ENCODE measurements around the gene ABCD4. TPM values are rescaled to one million over a fixed set of nuclear protein-coding genes. Genes with fewer than 3 reads are reported as not detected.

The ABCD4 gene
- total RNA-seq, 1 experiment from 2014 or later = 46.7 TPM

DNA sequence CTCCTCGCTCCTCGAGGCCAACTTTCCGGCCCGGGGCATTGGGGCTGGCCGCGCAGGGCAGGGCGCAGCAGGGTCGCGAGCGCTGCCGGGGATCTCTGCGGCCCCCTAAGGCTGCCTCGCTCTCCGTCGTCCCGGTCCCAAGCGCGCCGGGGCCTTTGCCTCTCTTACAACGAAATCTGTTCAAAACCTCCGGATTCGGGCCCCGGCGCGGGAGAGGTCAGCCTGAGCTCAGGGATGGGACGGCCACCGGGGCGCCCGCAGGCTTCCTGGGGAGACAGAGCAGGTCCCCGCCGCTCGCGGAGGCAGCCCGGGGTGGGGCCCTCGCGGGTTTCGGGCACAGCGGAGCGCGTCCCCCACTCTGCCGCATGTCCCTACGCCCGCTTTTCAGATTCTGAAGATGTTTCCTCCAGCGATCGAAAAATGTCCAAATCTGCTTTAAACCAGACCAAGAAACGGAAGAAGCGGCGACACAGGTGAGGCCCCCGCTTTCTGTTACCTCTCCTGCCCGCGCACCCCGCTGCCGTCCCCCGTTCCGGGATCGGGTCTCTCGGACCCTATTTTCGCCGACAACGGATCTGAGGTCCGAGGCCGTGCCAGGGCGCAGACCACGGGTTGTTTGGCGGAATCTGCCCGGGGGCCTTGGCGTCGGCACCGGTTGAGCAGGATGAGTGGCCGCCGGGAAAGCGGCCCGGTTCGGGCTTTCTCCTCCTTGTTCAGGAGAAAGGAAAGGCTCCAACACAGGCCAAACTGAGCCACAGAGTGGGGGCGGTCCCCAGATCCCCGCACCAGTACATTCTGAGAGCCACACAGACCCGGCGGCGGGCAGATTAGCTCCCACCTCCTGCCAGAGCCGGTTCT, 61.7 kb downstream of the ABCD4 start:
- no peak overlapping the region for H3K4me3 ChIP-seq (ENCODE audit: low read depth, low read length, poor library complexity, severe bottlenecking)
- POLR2A ChIA-PET (ENCODE audit: low non-redundant PET) = interaction anchor here (0.6 kb wide), 1 partner anchor 1409 kb away, joined by 3 read pairs; no protein-coding TSS in a partner anchor
- no peaks in the 10 kb centered on the region for H3K4me1 ChIP-seq (ENCODE audit: insufficient read depth, low read length, poor library complexity, severe bottlenecking)
- no peaks in the 10 kb centered on the region for H3K36me3 ChIP-seq (ENCODE audit: insufficient read depth, low read length, poor library complexity, severe bottlenecking)
- peaks cover 81% of the 10 kb centered on the region for H3K27me3 ChIP-seq (replicated peaks; ENCODE audit: insufficient read depth, low read depth, low read length, poor library complexity)
- H3K9me3 ChIP-seq (ENCODE audit: low read depth, low read length, poor library complexity, severe bottlenecking) = no peaks in the 10 kb centered on the region
- TF ChIP-seq EZH2 (IDR thresholded peaks at IDR 0.05; ENCODE audit: borderline replicate concordance, low read depth, low read length, poor library complexity, severe bottlenecking) = peak; percentile 100
- TF ChIP-seq, protein P1, sequence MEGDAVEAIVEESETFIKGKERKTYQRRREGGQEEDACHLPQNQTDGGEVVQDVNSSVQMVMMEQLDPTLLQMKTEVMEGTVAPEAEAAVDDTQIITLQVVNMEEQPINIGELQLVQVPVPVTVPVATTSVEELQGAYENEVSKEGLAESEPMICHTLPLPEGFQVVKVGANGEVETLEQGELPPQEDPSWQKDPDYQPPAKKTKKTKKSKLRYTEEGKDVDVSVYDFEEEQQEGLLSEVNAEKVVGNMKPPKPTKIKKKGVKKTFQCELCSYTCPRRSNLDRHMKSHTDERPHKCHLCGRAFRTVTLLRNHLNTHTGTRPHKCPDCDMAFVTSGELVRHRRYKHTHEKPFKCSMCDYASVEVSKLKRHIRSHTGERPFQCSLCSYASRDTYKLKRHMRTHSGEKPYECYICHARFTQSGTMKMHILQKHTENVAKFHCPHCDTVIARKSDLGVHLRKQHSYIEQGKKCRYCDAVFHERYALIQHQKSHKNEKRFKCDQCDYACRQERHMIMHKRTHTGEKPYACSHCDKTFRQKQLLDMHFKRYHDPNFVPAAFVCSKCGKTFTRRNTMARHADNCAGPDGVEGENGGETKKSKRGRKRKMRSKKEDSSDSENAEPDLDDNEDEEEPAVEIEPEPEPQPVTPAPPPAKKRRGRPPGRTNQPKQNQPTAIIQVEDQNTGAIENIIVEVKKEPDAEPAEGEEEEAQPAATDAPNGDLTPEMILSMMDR (conservative IDR thresholded peaks at IDR 0.05; ENCODE audit: low read depth, low read length) = no peak
- BruUV-seq (replicated peaks) = no TSS peak
- no peak for DNase-seq (ENCODE audit: low spot score)
- CTCF ChIA-PET = no interaction called here
- intact Hi-C loops (cut with micrococcal nuclease; ENCODE audit: unreplicated experiment) = no loop called here
- no peak overlapping the region for H3K27ac ChIP-seq (ENCODE audit: low read depth, low read length, poor library complexity, severe bottlenecking)

DNA sequence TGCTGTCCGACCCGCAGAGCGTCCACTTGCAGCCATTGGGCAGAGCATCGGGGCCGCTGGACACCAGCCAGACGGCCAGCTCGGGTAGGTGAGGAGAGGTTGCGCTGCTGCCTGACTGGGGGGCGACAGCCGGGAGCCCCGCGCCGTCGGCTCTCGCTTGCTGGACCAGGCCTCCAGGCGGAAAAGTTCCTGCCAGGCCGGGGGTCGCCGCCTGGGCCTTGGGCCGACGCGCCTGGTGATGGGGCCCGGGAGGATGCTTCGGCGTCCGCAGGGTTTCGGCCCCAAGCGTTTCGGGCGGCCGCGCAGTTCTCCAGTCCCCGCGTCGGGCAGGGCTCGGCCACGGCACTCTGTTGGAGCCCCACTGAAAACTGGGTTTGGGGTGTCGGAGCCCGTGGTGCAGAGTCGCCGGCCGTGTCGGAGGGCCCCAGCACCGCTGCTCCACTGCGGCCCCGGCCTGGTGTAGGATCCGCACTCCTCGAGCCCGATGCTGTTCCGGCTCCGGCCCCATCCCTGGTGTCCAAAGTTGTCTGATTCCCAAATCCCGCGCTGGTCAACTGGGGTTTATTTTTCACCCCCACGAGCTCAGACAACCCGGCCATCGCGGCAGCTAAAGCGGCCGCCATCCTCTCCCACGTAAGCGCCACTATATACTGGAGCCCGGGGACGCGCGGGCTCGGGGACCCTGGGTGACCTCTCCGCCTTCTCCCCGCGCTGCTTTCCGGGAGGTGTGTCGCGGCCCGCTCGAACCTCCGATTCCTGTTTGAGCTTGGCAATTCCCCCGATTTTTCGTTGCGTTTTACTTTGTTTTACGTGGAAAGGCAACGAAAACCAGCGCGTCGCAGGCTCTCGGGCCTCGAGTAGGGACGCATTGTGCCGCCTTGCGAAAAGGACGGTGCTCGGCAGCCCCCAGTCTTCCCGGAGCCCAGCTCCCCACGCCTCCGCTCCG, 62.6 kb downstream of the ABCD4 start:
- H3K36me3 ChIP-seq (ENCODE audit: insufficient read depth, low read length, poor library complexity, severe bottlenecking) = no peaks in the 10 kb centered on the region
- H3K9me3 ChIP-seq (ENCODE audit: low read depth, low read length, poor library complexity, severe bottlenecking) = no peaks in the 10 kb centered on the region
- H3K27ac ChIP-seq (ENCODE audit: low read depth, low read length, poor library complexity, severe bottlenecking) = no peak overlapping the region
- intact Hi-C loops (cut with micrococcal nuclease; ENCODE audit: unreplicated experiment) = no loop called here
- POLR2A ChIA-PET (ENCODE audit: low non-redundant PET) = interaction anchor here (0.6 kb wide), 1 partner anchor 1408 kb away, joined by 3 read pairs; no protein-coding TSS in a partner anchor
- H3K4me1 ChIP-seq (ENCODE audit: insufficient read depth, low read length, poor library complexity, severe bottlenecking) = no peaks in the 10 kb centered on the region
- DNase-seq (ENCODE audit: low spot score) = peak; percentile 29
- no peak overlapping the region for H3K4me3 ChIP-seq (ENCODE audit: low read depth, low read length, poor library complexity, severe bottlenecking)
- CTCF ChIA-PET = no interaction called here
- no TSS peak for BruUV-seq (replicated peaks)
- H3K27me3 ChIP-seq (replicated peaks; ENCODE audit: insufficient read depth, low read depth, low read length, poor library complexity) = peaks cover 87% of the 10 kb centered on the region
- TF ChIP-seq EZH2 (IDR thresholded peaks at IDR 0.05; ENCODE audit: borderline replicate concordance, low read depth, low read length, poor library complexity, severe bottlenecking) = peak; percentile 74
- TF ChIP-seq, protein P1 (conservative IDR thresholded peaks at IDR 0.05; ENCODE audit: low read depth, low read length) = no peak

DNA sequence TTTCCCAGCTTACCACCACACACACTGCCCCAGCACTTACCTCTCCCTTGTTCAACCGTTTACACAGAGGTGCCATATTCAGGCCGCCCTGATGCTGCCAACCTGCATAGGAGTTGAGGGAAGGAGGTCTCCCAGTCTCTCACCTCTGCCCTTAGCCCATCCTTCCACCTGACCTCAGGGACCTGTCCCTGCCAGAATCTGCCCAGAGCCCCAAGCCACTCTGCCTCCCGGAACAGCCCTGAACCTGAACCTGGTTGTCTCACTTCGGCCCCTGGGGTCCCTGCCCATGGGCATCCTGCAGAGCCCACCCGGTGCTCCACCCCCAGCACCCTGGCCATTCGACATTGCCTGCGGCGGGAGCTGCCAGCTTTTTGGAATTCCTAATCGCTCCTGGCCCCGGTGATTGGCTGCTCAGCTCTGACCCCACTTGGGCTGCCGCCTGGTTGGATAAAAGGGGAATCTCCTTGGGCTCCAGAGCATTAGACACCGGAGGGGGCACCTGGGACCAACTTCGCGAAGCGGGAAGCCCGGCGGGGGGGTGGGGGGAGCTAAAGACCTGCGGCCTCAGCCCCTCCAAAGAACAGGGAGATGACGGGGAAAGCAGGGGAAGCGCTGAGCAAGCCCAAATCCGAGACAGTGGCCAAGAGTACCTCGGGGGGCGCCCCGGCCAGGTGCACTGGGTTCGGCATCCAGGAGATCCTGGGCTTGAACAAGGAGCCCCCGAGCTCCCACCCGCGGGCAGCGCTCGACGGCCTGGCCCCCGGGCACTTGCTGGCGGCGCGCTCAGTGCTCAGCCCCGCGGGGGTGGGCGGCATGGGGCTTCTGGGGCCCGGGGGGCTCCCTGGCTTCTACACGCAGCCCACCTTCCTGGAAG, 63.5 kb downstream of the ABCD4 start, which contains the start of gene VSX2:
Gene VSX2, plus strand, starts transcription at position 476 of the 874 bp plus-strand sequence. Its CDS starts 113 bp downstream, at position 589.
- no TSS peak for BruUV-seq (replicated peaks)
- CTCF ChIA-PET = interaction anchor here (0.5 kb wide), 1 partner anchor 67 kb away, joined by 4 read pairs; no protein-coding TSS in a partner anchor
- Histone ChIP-seq H3K27me3 (replicated peaks; ENCODE audit: insufficient read depth, low read depth, low read length, poor library complexity) (peaks cover 91% of the 10 kb centered on the region), H3K9me3 (ENCODE audit: low read depth, low read length, poor library complexity, severe bottlenecking) (no peaks in the 10 kb centered on the region), H3K4me1 (ENCODE audit: insufficient read depth, low read length, poor library complexity, severe bottlenecking) (no peaks in the 10 kb centered on the region), H3K27ac (ENCODE audit: low read depth, low read length, poor library complexity, severe bottlenecking) (no peak within 1 kb of the TSS), H3K36me3 (ENCODE audit: insufficient read depth, low read length, poor library complexity, severe bottlenecking) (no peaks in the 10 kb centered on the region), H3K4me3 (ENCODE audit: low read depth, low read length, poor library complexity, severe bottlenecking) (no peak within 1 kb of the TSS)
- TF ChIP-seq, protein P1 (conservative IDR thresholded peaks at IDR 0.05; ENCODE audit: low read depth, low read length) = no peak
- peak; percentile 20 for TF ChIP-seq EZH2 (IDR thresholded peaks at IDR 0.05; ENCODE audit: borderline replicate concordance, low read depth, low read length, poor library complexity, severe bottlenecking)
- POLR2A ChIA-PET (ENCODE audit: low non-redundant PET) = no interaction called here
- DNase-seq (ENCODE audit: low spot score) = no peak
- intact Hi-C loops (cut with micrococcal nuclease; ENCODE audit: unreplicated experiment) = no loop called here

Measured in A673 (cell line).